Stomach (tissue), 4 donors: ENCODE results near the gene AQP12B.

Source experiments
- POLR2A ChIP-seq, 4 donors: fragments of 450-650 bp; IDR thresholded peaks; one replicate each; pipeline ENCODE4 v1.6.1; 2016; ENCODE audit warnings: antibody characterized with exemption in 4 of 4, control low read depth in 2 of 4, mild to moderate bottlenecking in 1 of 4, moderate library complexity in 1 of 4
- POLR2AphosphoS5 ChIP-seq, 3 donors: sonication (generic); formaldehyde crosslinking; IDR thresholded peaks; one replicate each; pipeline ENCODE4 v1.6.1; 2016; ENCODE audit warnings: antibody characterized with exemption in 3 of 3
- TF ChIP-seq, protein P1 (sequence below), 7 experiments: fragments of 450-650 bp in 4 of 7; fragments of 200-600 bp in 3 of 7; sonication (generic) in 3 of 7; IDR thresholded peaks; one replicate each; pipeline ENCODE4 v1.5.1; 2016 to 2019; ENCODE audit warnings: antibody characterized with exemption in 7 of 7, control low read depth in 2 of 7, mild to moderate bottlenecking in 1 of 7

GRCh38 chr2:240728361-240728760, 45.7 kb upstream of the AQP12B start:
- TF ChIP-seq, protein P1, sequence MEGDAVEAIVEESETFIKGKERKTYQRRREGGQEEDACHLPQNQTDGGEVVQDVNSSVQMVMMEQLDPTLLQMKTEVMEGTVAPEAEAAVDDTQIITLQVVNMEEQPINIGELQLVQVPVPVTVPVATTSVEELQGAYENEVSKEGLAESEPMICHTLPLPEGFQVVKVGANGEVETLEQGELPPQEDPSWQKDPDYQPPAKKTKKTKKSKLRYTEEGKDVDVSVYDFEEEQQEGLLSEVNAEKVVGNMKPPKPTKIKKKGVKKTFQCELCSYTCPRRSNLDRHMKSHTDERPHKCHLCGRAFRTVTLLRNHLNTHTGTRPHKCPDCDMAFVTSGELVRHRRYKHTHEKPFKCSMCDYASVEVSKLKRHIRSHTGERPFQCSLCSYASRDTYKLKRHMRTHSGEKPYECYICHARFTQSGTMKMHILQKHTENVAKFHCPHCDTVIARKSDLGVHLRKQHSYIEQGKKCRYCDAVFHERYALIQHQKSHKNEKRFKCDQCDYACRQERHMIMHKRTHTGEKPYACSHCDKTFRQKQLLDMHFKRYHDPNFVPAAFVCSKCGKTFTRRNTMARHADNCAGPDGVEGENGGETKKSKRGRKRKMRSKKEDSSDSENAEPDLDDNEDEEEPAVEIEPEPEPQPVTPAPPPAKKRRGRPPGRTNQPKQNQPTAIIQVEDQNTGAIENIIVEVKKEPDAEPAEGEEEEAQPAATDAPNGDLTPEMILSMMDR (IDR thresholded peaks at IDR 0.05) = no peak
- TF ChIP-seq POLR2AphosphoS5 (IDR thresholded peaks at IDR 0.05) (no peak), POLR2A (IDR thresholded peaks at IDR 0.05) (no peak)
